ENCODE data around the gene TOM1L2.

DNA sequence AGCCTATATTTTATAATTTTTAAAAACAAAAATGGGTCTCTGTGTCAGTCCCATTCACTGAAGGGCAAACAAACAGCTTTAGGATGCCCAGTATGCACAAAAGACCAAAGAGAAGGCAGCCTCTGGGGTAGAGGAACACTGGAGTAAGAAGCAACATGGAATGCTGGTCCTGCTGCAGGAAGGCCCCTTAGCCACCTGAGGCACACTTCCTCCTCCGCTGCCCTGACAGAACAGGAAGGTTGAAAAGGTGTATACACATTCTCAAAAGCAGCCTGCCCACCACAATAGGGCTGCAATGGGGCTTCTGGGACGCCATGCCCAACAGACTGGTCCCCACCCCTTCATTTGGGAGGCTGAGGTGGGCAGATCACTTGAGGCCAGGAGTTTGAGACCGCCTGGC, 19.5 kb downstream of the TOM1L2 start:
- TF ChIP-seq, protein P1, sequence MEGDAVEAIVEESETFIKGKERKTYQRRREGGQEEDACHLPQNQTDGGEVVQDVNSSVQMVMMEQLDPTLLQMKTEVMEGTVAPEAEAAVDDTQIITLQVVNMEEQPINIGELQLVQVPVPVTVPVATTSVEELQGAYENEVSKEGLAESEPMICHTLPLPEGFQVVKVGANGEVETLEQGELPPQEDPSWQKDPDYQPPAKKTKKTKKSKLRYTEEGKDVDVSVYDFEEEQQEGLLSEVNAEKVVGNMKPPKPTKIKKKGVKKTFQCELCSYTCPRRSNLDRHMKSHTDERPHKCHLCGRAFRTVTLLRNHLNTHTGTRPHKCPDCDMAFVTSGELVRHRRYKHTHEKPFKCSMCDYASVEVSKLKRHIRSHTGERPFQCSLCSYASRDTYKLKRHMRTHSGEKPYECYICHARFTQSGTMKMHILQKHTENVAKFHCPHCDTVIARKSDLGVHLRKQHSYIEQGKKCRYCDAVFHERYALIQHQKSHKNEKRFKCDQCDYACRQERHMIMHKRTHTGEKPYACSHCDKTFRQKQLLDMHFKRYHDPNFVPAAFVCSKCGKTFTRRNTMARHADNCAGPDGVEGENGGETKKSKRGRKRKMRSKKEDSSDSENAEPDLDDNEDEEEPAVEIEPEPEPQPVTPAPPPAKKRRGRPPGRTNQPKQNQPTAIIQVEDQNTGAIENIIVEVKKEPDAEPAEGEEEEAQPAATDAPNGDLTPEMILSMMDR (conservative IDR thresholded peaks at IDR 0.05; ENCODE audit: low read depth, low read length): no peak
- no peak for TF ChIP-seq POLR2A (IDR thresholded peaks at IDR 0.05; ENCODE audit: low read depth, low read length)
- TF ChIP-seq CEBPB (IDR thresholded peaks at IDR 0.05; ENCODE audit: low read depth, low read length): no peak
- TF ChIP-seq, protein P2, sequence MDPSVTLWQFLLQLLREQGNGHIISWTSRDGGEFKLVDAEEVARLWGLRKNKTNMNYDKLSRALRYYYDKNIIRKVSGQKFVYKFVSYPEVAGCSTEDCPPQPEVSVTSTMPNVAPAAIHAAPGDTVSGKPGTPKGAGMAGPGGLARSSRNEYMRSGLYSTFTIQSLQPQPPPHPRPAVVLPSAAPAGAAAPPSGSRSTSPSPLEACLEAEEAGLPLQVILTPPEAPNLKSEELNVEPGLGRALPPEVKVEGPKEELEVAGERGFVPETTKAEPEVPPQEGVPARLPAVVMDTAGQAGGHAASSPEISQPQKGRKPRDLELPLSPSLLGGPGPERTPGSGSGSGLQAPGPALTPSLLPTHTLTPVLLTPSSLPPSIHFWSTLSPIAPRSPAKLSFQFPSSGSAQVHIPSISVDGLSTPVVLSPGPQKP (IDR thresholded peaks at IDR 0.05; ENCODE audit: borderline replicate concordance, low read depth, low read length): no peak
- no peak for TF ChIP-seq SMC3 (IDR thresholded peaks at IDR 0.05; ENCODE audit: low read depth, low read length)
- TF ChIP-seq, protein P3, sequence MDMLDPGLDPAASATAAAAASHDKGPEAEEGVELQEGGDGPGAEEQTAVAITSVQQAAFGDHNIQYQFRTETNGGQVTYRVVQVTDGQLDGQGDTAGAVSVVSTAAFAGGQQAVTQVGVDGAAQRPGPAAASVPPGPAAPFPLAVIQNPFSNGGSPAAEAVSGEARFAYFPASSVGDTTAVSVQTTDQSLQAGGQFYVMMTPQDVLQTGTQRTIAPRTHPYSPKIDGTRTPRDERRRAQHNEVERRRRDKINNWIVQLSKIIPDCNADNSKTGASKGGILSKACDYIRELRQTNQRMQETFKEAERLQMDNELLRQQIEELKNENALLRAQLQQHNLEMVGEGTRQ (IDR thresholded peaks at IDR 0.05; ENCODE audit: low read depth, low read length): no peak
- TF ChIP-seq BHLHE40 (IDR thresholded peaks at IDR 0.05; ENCODE audit: low read depth, low read length): no peak
- no peak for TF ChIP-seq RFX5 (IDR thresholded peaks at IDR 0.05; ENCODE audit: low read depth, low read length)
- TF ChIP-seq CHD1 (IDR thresholded peaks at IDR 0.05; ENCODE audit: low read depth, low read length): no peak
- TF ChIP-seq RAD21 (IDR thresholded peaks at IDR 0.05; ENCODE audit: low read length): no peak

Data from IMR-90 (cell line).